ENCODE measurements around the gene PLN.

- TF ChIP-seq CTCF (IDR thresholded peaks at IDR 0.05) (no peak), ZFX (IDR thresholded peaks at IDR 0.05; ENCODE audit: borderline replicate concordance) (no peak)
These were observed 58.8 kb downstream of the PLN start for GRCh38 chr6:118606858-118607257.
